NCI-H1694 treated with DMSO at 0.1 percent for 48 hours (cell line): ENCODE results near the gene DBF4B.
"Not testable (repeated sequence)": the region's sequence is repeated elsewhere in the genome, so short reads cannot be mapped to it uniquely, and the experiment has no call there.

Experiments
- DNase-seq: peaks from one replicate; lab custom pipeline; 2025; lab: John Stamatoyannopoulos, UW

Gene DBF4B

GRCh38 chr17:44733753-44734152 lies 25.3 kb downstream of the DBF4B start:
- DNase-seq, result peak; percentile 30

- DNase-seq, result no peak
Observed at GRCh38 chr17:44734272-44734671, 25.8 kb downstream of the DBF4B start.

GRCh38 chr17:44736551-44737240 lies 28.2 kb downstream of the DBF4B start:
- DNase-seq, result no peak

- DNase-seq, result no peak
Observed at GRCh38 chr17:44738214-44738906, 29.9 kb downstream of the DBF4B start.

- DNase-seq, result no peak
Observed at GRCh38 chr17:44741316-44741715, 32.9 kb downstream of the DBF4B start.

- DNase-seq, result no peak
Observed at GRCh38 chr17:44745301-44745700, 36.8 kb downstream of the DBF4B start.

GRCh38 chr17:44745738-44746137 lies 37.3 kb downstream of the DBF4B start:
- DNase-seq, result not testable (repeated sequence)

GRCh38 chr17:44747566-44747965 lies 39.1 kb downstream of the DBF4B start:
- DNase-seq, result no peak

GRCh38 chr17:44749076-44749979 lies 40.9 kb downstream of the DBF4B start:
- DNase-seq, result no peak

GRCh38 chr17:44749980-44750318 lies 41.5 kb downstream of the DBF4B start:
- no peak for DNase-seq

- DNase-seq, result no peak
Observed at GRCh38 chr17:44751331-44751730, 42.9 kb downstream of the DBF4B start.

GRCh38 chr17:44751806-44752205 lies 43.3 kb downstream of the DBF4B start:
- no peak for DNase-seq

GRCh38 chr17:44752953-44753861 lies 44.7 kb downstream of the DBF4B start:
- DNase-seq, result no peak

- DNase-seq, result no peak
Observed at GRCh38 chr17:44754276-44754675, 45.8 kb downstream of the DBF4B start.

- not testable (repeated sequence) for DNase-seq
Observed at GRCh38 chr17:44755180-44755579, 46.7 kb downstream of the DBF4B start.

GRCh38 chr17:44757045-44757917 lies 48.8 kb downstream of the DBF4B start:
- DNase-seq, result no peak

GRCh38 chr17:44757918-44758413 lies 49.5 kb downstream of the DBF4B start:
- DNase-seq, result no peak

GRCh38 chr17:44758414-44759085 lies 50.1 kb downstream of the DBF4B start, which contains the start of gene ADAM11:
Gene ADAM11, plus strand, starts transcription at chr17:44758988. Its CDS starts 212 bp downstream, at chr17:44759200.
- no peak for DNase-seq

GRCh38 chr17:44759086-44759915 lies 50.8 kb downstream of the DBF4B start:
- no peak for DNase-seq
